Neural cell (in vitro differentiated cells): ENCODE results near the gene ORC6. TPM values are rescaled to one million over a fixed set of nuclear protein-coding genes. Genes with fewer than 3 reads are reported as not detected.

Experiments used
- H2AFZ ChIP-seq: fragments of 200-600, 300-800 bp; sonication (generic), shearing (Covaris generic); 2 replicates; pipeline ENCODE4 v1.6.0; 2014; ENCODE audit warnings: low read depth, mild to moderate bottlenecking, antibody characterized with exemption, low read length, moderate library complexity
- H3F3A ChIP-seq: fragments of 200-600 bp; shearing (Covaris generic); 2 replicates; pipeline ENCODE4 v1.6.1; 2016; ENCODE audit warnings: mild to moderate bottlenecking, moderate library complexity, mixed read lengths, antibody characterized with exemption, low read length; ENCODE audit not compliant: insufficient read depth, poor library complexity, severe bottlenecking
- H3K27ac ChIP-seq: fragments of 200-600, 300-800 bp; sonication (generic), shearing (Covaris generic); 2 replicates; pipeline ENCODE4 v1.5.1; 2014; ENCODE audit warnings: mild to moderate bottlenecking, low read length, moderate library complexity
- H3K27me3 ChIP-seq: fragments of 300-800, 200-600 bp; sonication (generic), shearing (Covaris generic); 2 replicates; pipeline ENCODE4 v1.6.0; 2014; ENCODE audit warnings: mild to moderate bottlenecking, low read depth, low read length, moderate library complexity; ENCODE audit not compliant: insufficient read depth
- H3K36me3 ChIP-seq: fragments of 300-800, 200-600 bp; sonication (generic), shearing (Covaris generic); 2 replicates; pipeline ENCODE4 v1.5.1; 2014; ENCODE audit warnings: mild to moderate bottlenecking, antibody characterized with exemption, low read length, moderate library complexity; ENCODE audit not compliant: insufficient read depth
- H3K4me2 ChIP-seq: fragments of 300-800, 200-600 bp; sonication (generic), shearing (Covaris generic); 2 replicates; pipeline ENCODE4 v1.6.0; 2014; ENCODE audit warnings: mild to moderate bottlenecking, low read length
- H3K4me3 ChIP-seq: fragments of 300-800, 200-600 bp; sonication (generic), shearing (Covaris generic); 2 replicates; pipeline ENCODE4 v1.5.1; 2014; ENCODE audit warnings: mild to moderate bottlenecking, low read length, moderate library complexity
- H3K79me2 ChIP-seq: fragments of 200-600 bp; shearing (Covaris generic); replicated peaks from 2 replicates; pipeline ENCODE4 v1.6.0; 2014; ENCODE audit warnings: mild to moderate bottlenecking, low read length, moderate library complexity; ENCODE audit not compliant: insufficient read depth
- H3K9ac ChIP-seq: fragments of 300-800, 200-600 bp; sonication (generic), shearing (Covaris generic); 2 replicates; pipeline ENCODE4 v1.6.1; 2016; ENCODE audit warnings: mild to moderate bottlenecking, low read length, mixed read lengths
- H3K9me2 ChIP-seq: fragments of 200-600 bp; shearing (Covaris generic); 2 replicates; pipeline ENCODE4 v1.6.1; 2016; ENCODE audit warnings: mild to moderate bottlenecking, low read length, mixed read lengths; ENCODE audit not compliant: insufficient read depth
- H3K9me3 ChIP-seq: fragments of 200-600, 300-800 bp; sonication (generic), shearing (Covaris generic); 2 replicates; pipeline ENCODE4 v1.6.1; 2016; ENCODE audit warnings: mild to moderate bottlenecking, mixed run types, low read length, moderate library complexity, mixed read lengths
- H4K20me1 ChIP-seq: fragments of 200-600 bp; shearing (Covaris generic); 2 replicates; pipeline ENCODE4 v1.6.1; 2016; ENCODE audit warnings: mild to moderate bottlenecking, mixed run types; ENCODE audit not compliant: insufficient read depth
- CTCF ChIP-seq: fragments of 450-650 bp; IDR thresholded peaks from 2 replicates; pipeline ENCODE4 v1.5.1; 2014; ENCODE audit warnings: antibody characterized with exemption, mild to moderate bottlenecking, moderate library complexity; ENCODE audit not compliant: poor library complexity, severe bottlenecking
- EP300 ChIP-seq: fragments of 450-650 bp; conservative IDR thresholded peaks from 2 replicates; pipeline ENCODE4 v1.6.1; 2014; ENCODE audit warnings: antibody characterized with exemption, mild to moderate bottlenecking, moderate library complexity; ENCODE audit not compliant: poor library complexity, severe bottlenecking
- EZH2 ChIP-seq: fragments of 200-600, 300-800 bp; shearing (Covaris generic), sonication (generic); IDR thresholded peaks from 2 replicates; pipeline ENCODE4 v1.6.1; 2014; ENCODE audit warnings: antibody characterized with exemption, low read length, borderline replicate concordance, mild to moderate bottlenecking; ENCODE audit not compliant: insufficient read depth, poor library complexity, severe bottlenecking
- POLR2AphosphoS5 ChIP-seq: IDR thresholded peaks from 2 replicates; pipeline ENCODE4 v1.6.1; 2012
- RAD21 ChIP-seq: fragments of 450-650 bp; conservative IDR thresholded peaks from 2 replicates; pipeline ENCODE4 v1.6.1; 2014; ENCODE audit warnings: antibody characterized with exemption, mild to moderate bottlenecking, moderate library complexity
- REST ChIP-seq: IDR thresholded peaks from 2 replicates; pipeline ENCODE4 v1.6.1; 2012; ENCODE audit warnings: borderline replicate concordance
- SMC3 ChIP-seq: fragments of 450-650 bp; conservative IDR thresholded peaks from 2 replicates; pipeline ENCODE4 v1.6.1; 2014; ENCODE audit warnings: antibody characterized with exemption, mild to moderate bottlenecking, moderate library complexity; ENCODE audit not compliant: poor library complexity
- TAF1 ChIP-seq: IDR thresholded peaks from 2 replicates; pipeline ENCODE4 v1.6.1; 2012; ENCODE audit warnings: low read depth
- polyA plus RNA-seq: library from polyadenylated mRNA; depleted of rRNA; stranded (reverse); fragments of >200 nt; gene quantifications from 2 replicates; pipeline ENCODE4 v1.2.3, GENCODE V29; 2014

Gene ORC6
- polyA plus RNA-seq, 1 donor from 2014 or later: 26.8 TPM

GRCh38 chr16:46727184-46727583 lies 37.7 kb downstream of the ORC6 start:
- Histone ChIP-seq H3K9ac (no peak overlapping the region), H4K20me1 (no peaks in the 10 kb centered on the region), H3K27ac (no peak overlapping the region), H3K27me3 (no peaks in the 10 kb centered on the region), H3K4me3 (no peak overlapping the region), H3K9me3 (no peaks in the 10 kb centered on the region), H3K79me2 (no peaks in the 10 kb centered on the region), H3K4me2 (no peak overlapping the region), H3F3A (no peaks in the 10 kb centered on the region), H2AFZ (no peak overlapping the region), H3K36me3 (no peaks in the 10 kb centered on the region), H3K9me2 (no peaks in the 10 kb centered on the region)
- TF ChIP-seq RAD21 (no peak), TAF1 (no peak), CTCF (no peak), POLR2AphosphoS5 (no peak), EZH2 (no peak), EP300 (no peak)

- no peaks in the 10 kb centered on the region for H3F3A ChIP-seq
- H3K4me2 ChIP-seq: no peak overlapping the region
- TF ChIP-seq TAF1 (no peak), REST (no peak), CTCF (no peak), SMC3 (no peak), EZH2 (no peak), POLR2AphosphoS5 (no peak)
- H3K9me2 ChIP-seq: no peaks in the 10 kb centered on the region
- H3K9ac ChIP-seq: no peak overlapping the region
- H3K9me3 ChIP-seq: no peaks in the 10 kb centered on the region
- H3K36me3 ChIP-seq: no peaks in the 10 kb centered on the region
- H4K20me1 ChIP-seq: no peaks in the 10 kb centered on the region
- no peak overlapping the region for H3K27ac ChIP-seq
- no peaks in the 10 kb centered on the region for H3K27me3 ChIP-seq
- H2AFZ ChIP-seq: no peak overlapping the region
- H3K79me2 ChIP-seq: no peaks in the 10 kb centered on the region
- no peak overlapping the region for H3K4me3 ChIP-seq
These were observed 38.2 kb downstream of the ORC6 start for GRCh38 chr16:46727630-46728029.
